HCT116 (cell line): Measurements from ENCODE around the gene TANGO6. TPM values are rescaled to one million over a fixed set of nuclear protein-coding genes. Genes with fewer than 3 reads are reported as not detected.

Source experiments
- ATAC-seq: fragments of 200-7000 bp; cut with Tn5 transposase; 2 replicates; pipeline ENCODE4 v1.9.1; 2020; ENCODE audit warnings: mild to moderate bottlenecking, moderate library complexity
- BruUV-seq: library from RNA; stranded (reverse); fragments of 400-500 nt; replicated peaks from 2 replicates; lab custom pipeline; 2021; lab: Mats Ljungman, UMichigan
- CTCF ChIA-PET: fragments of 300-600 bp; sonication (Branson Sonifier 250); formaldehyde crosslinking; loops from one replicate; lab custom pipeline; 2021; ENCODE audit warnings: antibody characterized with exemption; lab: Charles Lee
- POLR2A ChIA-PET: fragments of 300-600, 350-600 bp; sonication (Branson Sonifier 250); formaldehyde crosslinking; loops from one replicate; lab custom pipeline; 2021; ENCODE audit warnings: antibody characterized with exemption; lab: Charles Lee
- RAD21 ChIA-PET, 2 experiments: fragments of 300-600 bp; sonication (Branson Sonifier 250); formaldehyde crosslinking; loops; one replicate each; lab custom pipeline; 2023; ENCODE audit warnings: low total read pairs in 2 of 2; ENCODE audit not compliant: uncharacterized antibody in 2 of 2, unreplicated experiment in 2 of 2, low non-redundant PET in 1 of 2; lab: Charles Lee
- DNase-seq: peaks from one replicate; pipeline ENCODE4 v3.0.0-alpha.2; 2010; ENCODE audit warnings: low read depth, low spot score
- H2AFZ ChIP-seq: fragments of 200-600 bp; shearing (Covaris generic), sonication (generic); 2 replicates; pipeline ENCODE4 v1.6.1; 2017; ENCODE audit warnings: low read depth, mixed run types, mixed read lengths, antibody characterized with exemption, low read length; ENCODE audit not compliant: poor library complexity, severe bottlenecking
- H3K27ac ChIP-seq: 2 replicates; pipeline ENCODE4 v1.5.1; 2012; ENCODE audit warnings: low read depth, low read length
- H3K27me3 ChIP-seq: fragments of 200-600 bp; sonication (generic); 2 replicates; pipeline ENCODE4 v1.6.1; 2016; ENCODE audit warnings: mixed run types, low read length, mixed read lengths; ENCODE audit not compliant: insufficient read depth
- H3K36me3 ChIP-seq, 2 experiments: fragments of 200-500 bp in 1 of 2; fragments of 200-600 bp in 1 of 2; sonication (Bioruptor generic) in 1 of 2; sonication (generic) in 1 of 2; 2 replicates each; pipeline versions ENCODE4 v1.5.1 to v1.6.1; 2014 to 2016; ENCODE audit warnings: low read length in 2 of 2, inconsistent platforms in 1 of 2, mixed read lengths in 1 of 2, mixed run types in 1 of 2; ENCODE audit not compliant: insufficient read depth in 2 of 2, control insufficient read depth in 1 of 2
- H3K4me1 ChIP-seq, 2 experiments: fragments of 200-600 bp in 1 of 2; sonication (generic) in 1 of 2; 2 replicates each; pipeline versions ENCODE4 v1.5.1 to v1.6.1; 2012 to 2017; ENCODE audit warnings: low read length in 2 of 2, inconsistent platforms in 1 of 2, mild to moderate bottlenecking in 1 of 2, mixed read lengths in 1 of 2, mixed run types in 1 of 2, moderate library complexity in 1 of 2; ENCODE audit not compliant: insufficient read depth in 2 of 2, control insufficient read depth in 1 of 2
- H3K4me2 ChIP-seq: fragments of 200-600 bp; sonication (generic); 2 replicates; pipeline ENCODE4 v1.6.1; 2017; ENCODE audit warnings: mixed run types, low read length, mixed read lengths
- H3K4me3 ChIP-seq, 2 experiments: fragments of 200-600 bp in 1 of 2; sonication (generic) in 1 of 2; replicated peaks in 1 of 2; 2 replicates each; pipeline ENCODE4 v1.5.1; 2011 to 2016; ENCODE audit warnings: low read length in 2 of 2, control low read depth in 1 of 2, low read depth in 1 of 2, mild to moderate bottlenecking in 1 of 2, mixed read lengths in 1 of 2, mixed run types in 1 of 2
- H3K79me2 ChIP-seq: fragments of 200-600 bp; sonication (generic); 2 replicates; pipeline ENCODE4 v1.6.1; 2017; ENCODE audit warnings: mild to moderate bottlenecking, mixed run types, low read length, moderate library complexity, mixed read lengths; ENCODE audit not compliant: insufficient read depth
- H3K9ac ChIP-seq: fragments of 200-600 bp; sonication (generic); 2 replicates; pipeline ENCODE4 v1.6.1; 2016; ENCODE audit warnings: low read length, mixed read lengths
- H3K9me2 ChIP-seq: fragments of 200-600 bp; sonication (generic), shearing (Covaris generic); 2 replicates; pipeline ENCODE4 v1.6.1; 2017; ENCODE audit warnings: mixed run types, mild to moderate bottlenecking, moderate library complexity; ENCODE audit not compliant: insufficient read depth
- H3K9me3 ChIP-seq, 2 experiments: fragments of 200-500 bp in 1 of 2; fragments of 200-600 bp in 1 of 2; sonication (Bioruptor generic) in 1 of 2; sonication (generic) in 1 of 2; 2 replicates each; pipeline ENCODE4 v1.6.1; 2014 to 2017; ENCODE audit warnings: low read length in 2 of 2, mixed read lengths in 2 of 2, inconsistent platforms in 1 of 2, low read depth in 1 of 2, mild to moderate bottlenecking in 1 of 2, mixed run types in 1 of 2, moderate library complexity in 1 of 2; ENCODE audit not compliant: control insufficient read depth in 1 of 2, insufficient read depth in 1 of 2
- H4K20me1 ChIP-seq: fragments of 200-600 bp; sonication (generic), shearing (Covaris generic); 2 replicates; pipeline ENCODE4 v1.6.1; 2017; ENCODE audit warnings: mixed run types, mild to moderate bottlenecking, moderate library complexity; ENCODE audit not compliant: insufficient read depth
- CBX3 ChIP-seq: IDR thresholded peaks from 2 replicates; pipeline ENCODE4 v1.6.1; 2012; ENCODE audit warnings: low read depth
- EZH2 ChIP-seq: fragments of 200-600 bp; sonication (generic); IDR thresholded peaks from 2 replicates; pipeline ENCODE4 v1.6.1; 2017; ENCODE audit warnings: antibody characterized with exemption, mixed run types
- EZH2phosphoT487 ChIP-seq: fragments of 200-600 bp; IDR thresholded peaks from 2 replicates; pipeline ENCODE4 v1.6.1; 2018; ENCODE audit warnings: antibody characterized with exemption, borderline replicate concordance
- FOSL1 ChIP-seq: IDR thresholded peaks from 2 replicates; pipeline ENCODE4 v1.6.1; 2012; ENCODE audit warnings: low read depth
- JUND ChIP-seq: IDR thresholded peaks from 2 replicates; pipeline ENCODE4 v1.6.1; 2012
- POLR2A ChIP-seq: IDR thresholded peaks from 2 replicates; pipeline ENCODE4 v1.7.0; 2011; ENCODE audit warnings: borderline replicate concordance; ENCODE audit not compliant: insufficient read depth, insufficient read length; ENCODE audit errors: extremely low read depth
- POLR2AphosphoS5 ChIP-seq: IDR thresholded peaks from 2 replicates; pipeline ENCODE4 v1.6.1; 2011; ENCODE audit warnings: mild to moderate bottlenecking, low read depth, low read length, moderate library complexity
- SIN3A ChIP-seq: IDR thresholded peaks from 2 replicates; pipeline ENCODE4 v1.6.1; 2012; ENCODE audit warnings: low read depth
- SP1 ChIP-seq: IDR thresholded peaks from 2 replicates; pipeline ENCODE4 v1.6.1; 2012; ENCODE audit warnings: low read depth
- TCF7L2 ChIP-seq: IDR thresholded peaks from 2 replicates; pipeline ENCODE4 v1.7.0; 2011; ENCODE audit warnings: borderline replicate concordance, inconsistent platforms; ENCODE audit not compliant: insufficient read depth, insufficient read length; ENCODE audit errors: extremely low read depth
- intact Hi-C: fragments of 100-400 bp; cut with micrococcal nuclease; formaldehyde crosslinking; loops from 2 replicates; pipeline ENCODE4 v1.10.0; 2022
- total RNA-seq: library from RNA; stranded (reverse); gene quantifications from one replicate; pipeline ENCODE4 v1.2.1, GENCODE V29; 2021; ENCODE audit not compliant: unreplicated experiment
- TF ChIP-seq, protein P1 (sequence below), 3 experiments: fragments of 200-600 bp in 1 of 3; sonication (generic) in 1 of 3; IDR thresholded peaks in 2 of 3; conservative IDR thresholded peaks in 1 of 3; 2 replicates each; pipeline ENCODE4 v1.5.1; 2012 to 2017; ENCODE audit warnings: low read depth in 2 of 3, low read length in 2 of 3, antibody characterized with exemption in 1 of 3, borderline replicate concordance in 1 of 3, control low read depth in 1 of 3, mild to moderate bottlenecking in 1 of 3, mixed read lengths in 1 of 3, mixed run types in 1 of 3, moderate library complexity in 1 of 3; ENCODE audit not compliant: insufficient read depth in 1 of 3
- TF ChIP-seq, protein P2 (sequence below): IDR thresholded peaks from 2 replicates; pipeline ENCODE4 v1.6.1; 2012; ENCODE audit warnings: low read depth
- TF ChIP-seq, protein P3 (sequence below): IDR thresholded peaks from 2 replicates; pipeline ENCODE4 v1.6.1; 2012

TANGO6 gene
- total RNA-seq, 1 experiment from 2014 or later = 16.4 TPM

DNA sequence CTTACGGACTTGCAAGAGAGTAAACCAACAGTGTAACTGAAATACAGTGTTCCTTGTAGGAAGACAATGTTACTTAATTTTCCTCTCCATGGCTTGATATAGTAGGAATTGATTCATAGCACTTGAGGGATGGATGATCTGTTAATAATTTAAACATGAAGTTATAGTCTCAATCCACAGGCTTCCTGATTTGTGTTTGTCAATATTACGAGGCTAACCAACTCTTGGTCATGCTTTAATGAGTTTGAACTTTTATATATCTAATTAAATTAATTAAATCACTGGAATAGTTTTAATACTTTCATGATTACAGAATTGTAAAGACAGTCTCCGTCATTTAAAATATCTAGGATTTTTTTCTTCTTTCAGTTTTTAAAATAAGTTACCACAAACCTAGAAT is 150.1 kb downstream of the TANGO6 start:
- intact Hi-C loops = loop anchor here (2.0 to 5.0 kb wide), 2 partner anchors 79 to 91 kb away; no protein-coding TSS in a partner anchor
- H3K4me1 ChIP-seq = peaks cover 46 to 90% of the 10 kb centered on the region in 2 experiments
- no peaks in the 10 kb centered on the region for H3K9me2 ChIP-seq
- TF ChIP-seq CBX3 (peak; percentile 16; the same call in 1 of the 2 replicates), TCF7L2 (no peak)
- peak overlapping the region; percentile 50 for H3K9ac ChIP-seq
- BruUV-seq = no TSS peak
- no peaks in the 10 kb centered on the region for H4K20me1 ChIP-seq
- ATAC-seq (no peak), DNase-seq (no peak)
- H2AFZ ChIP-seq = no peak overlapping the region
- POLR2A ChIA-PET = interaction anchor here (1.0 kb wide), 1 partner anchor 76 kb away, joined by 3 read pairs; no protein-coding TSS in a partner anchor
- no peaks in the 10 kb centered on the region for H3K36me3 ChIP-seq
- no peaks in the 10 kb centered on the region for H3K9me3 ChIP-seq
- no peaks in the 10 kb centered on the region for H3K79me2 ChIP-seq
- RAD21 ChIA-PET = no interaction called here
- peak overlapping the region; percentile 68 for H3K4me2 ChIP-seq
- H3K4me3 ChIP-seq = peak overlapping the region in 1 of 2 experiments; percentile 41; a peak in 2 of 4 replicates
- peak overlapping the region; percentile 68; the same call in 1 of the 2 replicates for H3K27ac ChIP-seq
- no peaks in the 10 kb centered on the region for H3K27me3 ChIP-seq
- CTCF ChIA-PET = interaction anchor here (1.0 to 1.2 kb wide), 3 partner anchors 23 to 130 kb away, joined by 4 to 6 read pairs (median 4); no protein-coding TSS in a partner anchor

DNA sequence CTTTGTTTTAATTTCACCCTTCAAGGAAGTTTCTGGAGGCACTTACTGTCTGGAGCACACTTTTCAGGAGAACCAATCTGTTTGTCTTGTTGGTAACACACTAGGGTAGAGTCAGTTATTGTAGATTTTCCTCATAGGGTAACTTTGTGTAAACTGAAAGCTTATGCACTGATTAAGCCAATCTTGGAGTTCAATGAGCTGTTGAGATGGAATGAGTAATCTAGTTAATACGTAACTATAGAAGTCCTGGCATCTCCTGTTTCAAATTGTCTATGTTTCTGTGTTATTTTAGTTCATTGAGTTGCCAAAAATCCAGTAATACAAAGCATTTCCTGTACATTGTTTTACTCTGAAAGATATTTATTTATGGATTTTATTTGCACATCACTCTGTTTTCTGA is 150.6 kb downstream of the TANGO6 start:
- H3K36me3 ChIP-seq = no peaks in the 10 kb centered on the region
- no peaks in the 10 kb centered on the region for H3K9me3 ChIP-seq
- no peak for DNase-seq
- H3K9me2 ChIP-seq = no peaks in the 10 kb centered on the region
- H2AFZ ChIP-seq = no peak overlapping the region
- intact Hi-C loops = loop anchor here (2.0 to 5.0 kb wide), 3 partner anchors 79 to 111 kb away; partner anchors contain the start of gene HAS3
- no peaks in the 10 kb centered on the region for H3K79me2 ChIP-seq
- no TSS peak for BruUV-seq
- H3K27me3 ChIP-seq = no peaks in the 10 kb centered on the region
- H3K27ac ChIP-seq = peak overlapping the region; percentile 68
- RAD21 ChIA-PET = no interaction called here
- H3K4me3 ChIP-seq = peak overlapping the region in 1 of 2 experiments; percentile 41; a peak in 3 of 4 replicates
- POLR2A ChIA-PET = interaction anchor here (1.0 to 1.1 kb wide), 2 partner anchors 58 to 76 kb away, joined by 3 read pairs; no protein-coding TSS in a partner anchor
- peak overlapping the region; percentile 50 for H3K9ac ChIP-seq
- ATAC-seq = no peak
- CTCF ChIA-PET = interaction anchor here (1.0 to 1.2 kb wide), 3 partner anchors 9 to 129 kb away, joined by 3 to 4 read pairs (median 4); no protein-coding TSS in a partner anchor
- H3K4me2 ChIP-seq = peak overlapping the region; percentile 68
- H4K20me1 ChIP-seq = no peaks in the 10 kb centered on the region
- peaks cover 43 to 88% of the 10 kb centered on the region in 2 experiments for H3K4me1 ChIP-seq
- TF ChIP-seq JUND = peak; percentile 53; the same call in 1 of the 2 replicates
- TF ChIP-seq POLR2A = no peak
- TF ChIP-seq, protein P1, sequence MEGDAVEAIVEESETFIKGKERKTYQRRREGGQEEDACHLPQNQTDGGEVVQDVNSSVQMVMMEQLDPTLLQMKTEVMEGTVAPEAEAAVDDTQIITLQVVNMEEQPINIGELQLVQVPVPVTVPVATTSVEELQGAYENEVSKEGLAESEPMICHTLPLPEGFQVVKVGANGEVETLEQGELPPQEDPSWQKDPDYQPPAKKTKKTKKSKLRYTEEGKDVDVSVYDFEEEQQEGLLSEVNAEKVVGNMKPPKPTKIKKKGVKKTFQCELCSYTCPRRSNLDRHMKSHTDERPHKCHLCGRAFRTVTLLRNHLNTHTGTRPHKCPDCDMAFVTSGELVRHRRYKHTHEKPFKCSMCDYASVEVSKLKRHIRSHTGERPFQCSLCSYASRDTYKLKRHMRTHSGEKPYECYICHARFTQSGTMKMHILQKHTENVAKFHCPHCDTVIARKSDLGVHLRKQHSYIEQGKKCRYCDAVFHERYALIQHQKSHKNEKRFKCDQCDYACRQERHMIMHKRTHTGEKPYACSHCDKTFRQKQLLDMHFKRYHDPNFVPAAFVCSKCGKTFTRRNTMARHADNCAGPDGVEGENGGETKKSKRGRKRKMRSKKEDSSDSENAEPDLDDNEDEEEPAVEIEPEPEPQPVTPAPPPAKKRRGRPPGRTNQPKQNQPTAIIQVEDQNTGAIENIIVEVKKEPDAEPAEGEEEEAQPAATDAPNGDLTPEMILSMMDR (IDR thresholded peaks at IDR 0.05 in 2 of 3, conservative IDR thresholded peaks at IDR 0.05 in 1 of 3; ENCODE audit: borderline replicate concordance in 1 of 3, insufficient read depth in 1 of 3, low read depth in 2 of 3, low read length in 2 of 3) = no peak
- no peak for TF ChIP-seq TCF7L2
- peak; percentile 63 for TF ChIP-seq SP1
- no peak for TF ChIP-seq EZH2
- TF ChIP-seq, protein P2, sequence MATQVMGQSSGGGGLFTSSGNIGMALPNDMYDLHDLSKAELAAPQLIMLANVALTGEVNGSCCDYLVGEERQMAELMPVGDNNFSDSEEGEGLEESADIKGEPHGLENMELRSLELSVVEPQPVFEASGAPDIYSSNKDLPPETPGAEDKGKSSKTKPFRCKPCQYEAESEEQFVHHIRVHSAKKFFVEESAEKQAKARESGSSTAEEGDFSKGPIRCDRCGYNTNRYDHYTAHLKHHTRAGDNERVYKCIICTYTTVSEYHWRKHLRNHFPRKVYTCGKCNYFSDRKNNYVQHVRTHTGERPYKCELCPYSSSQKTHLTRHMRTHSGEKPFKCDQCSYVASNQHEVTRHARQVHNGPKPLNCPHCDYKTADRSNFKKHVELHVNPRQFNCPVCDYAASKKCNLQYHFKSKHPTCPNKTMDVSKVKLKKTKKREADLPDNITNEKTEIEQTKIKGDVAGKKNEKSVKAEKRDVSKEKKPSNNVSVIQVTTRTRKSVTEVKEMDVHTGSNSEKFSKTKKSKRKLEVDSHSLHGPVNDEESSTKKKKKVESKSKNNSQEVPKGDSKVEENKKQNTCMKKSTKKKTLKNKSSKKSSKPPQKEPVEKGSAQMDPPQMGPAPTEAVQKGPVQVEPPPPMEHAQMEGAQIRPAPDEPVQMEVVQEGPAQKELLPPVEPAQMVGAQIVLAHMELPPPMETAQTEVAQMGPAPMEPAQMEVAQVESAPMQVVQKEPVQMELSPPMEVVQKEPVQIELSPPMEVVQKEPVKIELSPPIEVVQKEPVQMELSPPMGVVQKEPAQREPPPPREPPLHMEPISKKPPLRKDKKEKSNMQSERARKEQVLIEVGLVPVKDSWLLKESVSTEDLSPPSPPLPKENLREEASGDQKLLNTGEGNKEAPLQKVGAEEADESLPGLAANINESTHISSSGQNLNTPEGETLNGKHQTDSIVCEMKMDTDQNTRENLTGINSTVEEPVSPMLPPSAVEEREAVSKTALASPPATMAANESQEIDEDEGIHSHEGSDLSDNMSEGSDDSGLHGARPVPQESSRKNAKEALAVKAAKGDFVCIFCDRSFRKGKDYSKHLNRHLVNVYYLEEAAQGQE = no peak
- no peak for TF ChIP-seq EZH2phosphoT487
- TF ChIP-seq SIN3A = no peak
- TF ChIP-seq, protein P3, sequence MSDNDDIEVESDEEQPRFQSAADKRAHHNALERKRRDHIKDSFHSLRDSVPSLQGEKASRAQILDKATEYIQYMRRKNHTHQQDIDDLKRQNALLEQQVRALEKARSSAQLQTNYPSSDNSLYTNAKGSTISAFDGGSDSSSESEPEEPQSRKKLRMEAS = 0 out of 2 replicates have a peak, but pooled peaks have one; percentile 21
- TF ChIP-seq FOSL1 = peak; percentile 50
- peak; percentile 41; the same call in 1 of the 2 replicates for TF ChIP-seq POLR2AphosphoS5
